Upper lobe of left lung (tissue), 6 donors: Measurements from ENCODE around the gene OPRL1. TPM values are rescaled to one million over a fixed set of nuclear protein-coding genes. Genes with fewer than 3 reads are reported as not detected.

Experiments used
- ATAC-seq, 2 donors: fragments of 200-7000 bp; cut with Tn5 transposase; one replicate each; pipeline ENCODE4 v1.9.1; 2022; ENCODE audit warnings: mild to moderate bottlenecking in 2 of 2, moderate library complexity in 2 of 2; ENCODE audit not compliant: low FRiP score in 2 of 2
- DNase-seq, 2 donors: peaks; one replicate each; pipeline ENCODE4 v3.0.0-alpha.2; 2019 to 2020
- H3K27ac ChIP-seq, 4 donors: fragments of 200-600 bp; sonication (generic); one replicate each; pipeline ENCODE4 v1.5.1; 2016 to 2019
- H3K27me3 ChIP-seq, 4 donors: fragments of 200-600 bp; sonication (generic); one replicate each; pipeline ENCODE4 v1.5.1; 2017 to 2019
- H3K36me3 ChIP-seq, 4 donors: fragments of 200-600 bp; sonication (generic); one replicate each; pipeline ENCODE4 v1.5.1; 2016 to 2019
- H3K4me1 ChIP-seq, 4 donors: fragments of 200-600 bp; sonication (generic); one replicate each; pipeline ENCODE4 v1.5.1; 2018 to 2019
- H3K4me3 ChIP-seq, 4 donors: fragments of 200-600 bp; sonication (generic); one replicate each; pipeline ENCODE4 v1.5.1; 2017 to 2019; ENCODE audit warnings: mild to moderate bottlenecking in 2 of 4, moderate library complexity in 1 of 4
- H3K9me3 ChIP-seq, 4 donors: fragments of 200-600 bp; sonication (generic); one replicate each; pipeline ENCODE4 v1.5.1; 2018 to 2019
- CTCF ChIP-seq, 6 experiments: fragments of 450-650 bp in 4 of 6; fragments of 200-600 bp in 2 of 6; sonication (generic) in 2 of 6; IDR thresholded peaks; one replicate each; pipeline ENCODE4 v1.5.1; 2016 to 2019; ENCODE audit warnings: antibody characterized with exemption in 6 of 6
- EP300 ChIP-seq, 4 donors: sonication (generic); formaldehyde crosslinking; IDR thresholded peaks; one replicate each; pipeline ENCODE4 v1.5.1; 2017; ENCODE audit warnings: antibody characterized with exemption in 4 of 4, control low read depth in 2 of 4
- POLR2A ChIP-seq, 4 donors: fragments of 450-650 bp; IDR thresholded peaks; one replicate each; pipeline ENCODE4 v1.5.1; 2016 to 2017; ENCODE audit warnings: antibody characterized with exemption in 4 of 4, mild to moderate bottlenecking in 2 of 4
- POLR2AphosphoS5 ChIP-seq, 2 donors: sonication (generic); formaldehyde crosslinking; IDR thresholded peaks; one replicate each; pipeline ENCODE4 v1.5.1; 2017; ENCODE audit warnings: antibody characterized with exemption in 2 of 2
- WGBS, 2 donors: methylation state at CpG; one replicate each; pipeline ENCODE4 v1.1.5; 2017 to 2018; 5-methylcytosine and 5-hydroxymethylcytosine counted together
- total RNA-seq, 6 donors: library from RNA; depleted of rRNA in 4 of 6; stranded (reverse); fragments of >200 nt in 4 of 6; gene quantifications; one replicate each; pipeline versions ENCODE4 v1.1.0 to v1.2.1, GENCODE V29; 2016 to 2021
- donor health status: DM: no; HTN: no; CAD: no; lungs with moderate emphysema.
- donor health status: DM: no; HTN: yes; CAD: no; lungs with severe emphysema.

The OPRL1 gene
- total RNA-seq, 6 donors from 2014 or later: 1.7 to 3.1 (median 2.6) TPM

- H3K4me1 ChIP-seq: peaks cover 38 to 81% (median 51%) of the 10 kb centered on the region in 4 donors
- ATAC-seq (no peak), DNase-seq (peak in 1 of 2 donors; percentile 82)
- H3K4me3 ChIP-seq: peak overlapping the region in 3 of 4 donors; percentile 71 to 92 (median 80)
- H3K36me3 ChIP-seq: peaks cover 0 to 4% (median 2%) of the 10 kb centered on the region in 4 donors
- TF ChIP-seq CTCF (IDR thresholded peaks at IDR 0.05) (no peak), POLR2AphosphoS5 (IDR thresholded peaks at IDR 0.05) (no peak), EP300 (IDR thresholded peaks at IDR 0.05) (no peak), POLR2A (IDR thresholded peaks at IDR 0.05) (no peak)
- H3K27me3 ChIP-seq: peaks cover 0 to 19% (median 8%) of the 10 kb centered on the region in 4 donors
- no peaks in the 10 kb centered on the region for H3K9me3 ChIP-seq
- peak overlapping the region; percentile 84 to 94 (median 89) for H3K27ac ChIP-seq
- 56 to 76% methylated on average over 9 to 17 of the region's 17 CpGs for WGBS, 2 donors
Observed at GRCh38 chr20:64080813-64081623, 1.1 kb downstream of the OPRL1 start.

GRCh38 chr20:64081624-64081964 is 1.7 kb downstream of the OPRL1 start:
- H3K27me3 ChIP-seq: peaks cover 0 to 19% (median 8%) of the 10 kb centered on the region in 4 donors
- H3K4me3 ChIP-seq: no peak overlapping the region
- TF ChIP-seq POLR2A (IDR thresholded peaks at IDR 0.05) (no peak), CTCF (IDR thresholded peaks at IDR 0.05) (no peak), POLR2AphosphoS5 (IDR thresholded peaks at IDR 0.05) (no peak), EP300 (IDR thresholded peaks at IDR 0.05) (no peak)
- peaks cover 36 to 76% (median 51%) of the 10 kb centered on the region in 4 donors for H3K4me1 ChIP-seq
- peak overlapping the region in 3 of 4 donors; percentile 26 to 94 (median 87) for H3K27ac ChIP-seq
- no peaks in the 10 kb centered on the region for H3K36me3 ChIP-seq
- DNase-seq (no peak), ATAC-seq (no peak)
- 86% methylated on average over 4 to 6 of the region's 6 CpGs for WGBS, 2 donors
- H3K9me3 ChIP-seq: no peaks in the 10 kb centered on the region

GRCh38 chr20:64082126-64082731 is 2.3 kb downstream of the OPRL1 start:
- no peaks in the 10 kb centered on the region for H3K36me3 ChIP-seq
- no peak overlapping the region for H3K4me3 ChIP-seq
- H3K9me3 ChIP-seq: no peaks in the 10 kb centered on the region
- ATAC-seq: no peak
- 17 to 18% methylated on average over 13 of the region's 13 CpGs for WGBS, 2 donors
- DNase-seq: peak in 1 of 2 donors; percentile 64
- H3K4me1 ChIP-seq: peaks cover 35 to 73% (median 48%) of the 10 kb centered on the region in 4 donors
- H3K27me3 ChIP-seq: peaks cover 0 to 19% (median 8%) of the 10 kb centered on the region in 4 donors
- peak overlapping the region in 2 of 4 donors; percentile 26 to 48 for H3K27ac ChIP-seq
- TF ChIP-seq POLR2A (IDR thresholded peaks at IDR 0.05) (no peak), CTCF (IDR thresholded peaks at IDR 0.05) (no peak), EP300 (IDR thresholded peaks at IDR 0.05) (no peak), POLR2AphosphoS5 (IDR thresholded peaks at IDR 0.05) (no peak)

- TF ChIP-seq EP300 (IDR thresholded peaks at IDR 0.05) (no peak), POLR2A (IDR thresholded peaks at IDR 0.05) (no peak), POLR2AphosphoS5 (IDR thresholded peaks at IDR 0.05) (no peak), CTCF (IDR thresholded peaks at IDR 0.05) (no peak)
- Histone ChIP-seq H3K4me3 (peak overlapping the region in 3 of 4 donors; percentile 55 to 70 (median 60)), H3K9me3 (no peaks in the 10 kb centered on the region)
Observed at GRCh38 chr20:64082820-64083377, 3.0 kb downstream of the OPRL1 start.

More at GRCh38 chr20:64082820-64083377, 3.0 kb downstream of the OPRL1 start:
- ATAC-seq (no peak), DNase-seq (no peak)
- Histone ChIP-seq H3K4me1 (peaks cover 33 to 67% (median 48%) of the 10 kb centered on the region in 4 donors), H3K27ac (no peak overlapping the region), H3K27me3 (peaks cover 0 to 19% (median 8%) of the 10 kb centered on the region in 4 donors), H3K36me3 (no peaks in the 10 kb centered on the region)
- 15 to 19% methylated on average over 8 to 13 of the region's 13 CpGs for WGBS, 2 donors
